ENCODE measurements around the gene QKI.

The QKI gene

DNA sequence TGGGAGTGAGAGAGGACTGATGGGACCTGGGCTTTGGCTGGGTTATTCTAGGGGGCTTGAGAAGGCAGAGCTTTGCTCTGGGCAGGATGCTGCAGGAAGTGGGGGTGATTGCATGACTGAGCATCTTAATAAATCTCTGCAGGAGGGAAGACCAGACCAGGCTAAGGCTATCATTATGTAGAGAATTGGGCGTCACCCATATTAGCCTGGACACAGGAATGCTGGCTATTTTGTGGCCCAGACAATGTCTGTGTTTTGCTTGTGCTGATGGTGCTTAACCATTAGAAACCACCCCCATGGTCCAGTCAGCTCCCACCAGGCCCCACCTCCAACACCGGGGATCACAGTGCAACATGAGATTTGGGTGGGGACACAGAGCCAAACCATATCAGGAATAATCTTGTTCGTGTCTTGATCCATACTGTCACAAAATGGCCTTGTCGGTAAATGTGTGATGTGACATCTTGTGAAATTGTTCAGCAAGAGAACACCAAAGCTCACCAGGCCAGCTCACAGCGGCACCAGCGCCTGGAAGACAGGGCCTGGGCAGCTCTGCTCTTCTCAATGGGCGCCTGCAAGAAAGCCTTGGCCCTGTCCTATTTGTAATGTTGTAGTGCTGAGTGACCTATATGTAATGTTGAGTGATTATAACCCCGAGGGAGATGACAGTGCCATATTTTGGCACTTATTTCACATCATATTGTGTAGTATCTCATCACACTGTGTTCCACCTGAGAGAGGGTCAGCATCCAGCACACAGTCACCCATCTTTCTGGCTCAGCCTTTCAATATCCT is 211.8 kb downstream of the QKI start:
- no peak for DNase-seq

DNA sequence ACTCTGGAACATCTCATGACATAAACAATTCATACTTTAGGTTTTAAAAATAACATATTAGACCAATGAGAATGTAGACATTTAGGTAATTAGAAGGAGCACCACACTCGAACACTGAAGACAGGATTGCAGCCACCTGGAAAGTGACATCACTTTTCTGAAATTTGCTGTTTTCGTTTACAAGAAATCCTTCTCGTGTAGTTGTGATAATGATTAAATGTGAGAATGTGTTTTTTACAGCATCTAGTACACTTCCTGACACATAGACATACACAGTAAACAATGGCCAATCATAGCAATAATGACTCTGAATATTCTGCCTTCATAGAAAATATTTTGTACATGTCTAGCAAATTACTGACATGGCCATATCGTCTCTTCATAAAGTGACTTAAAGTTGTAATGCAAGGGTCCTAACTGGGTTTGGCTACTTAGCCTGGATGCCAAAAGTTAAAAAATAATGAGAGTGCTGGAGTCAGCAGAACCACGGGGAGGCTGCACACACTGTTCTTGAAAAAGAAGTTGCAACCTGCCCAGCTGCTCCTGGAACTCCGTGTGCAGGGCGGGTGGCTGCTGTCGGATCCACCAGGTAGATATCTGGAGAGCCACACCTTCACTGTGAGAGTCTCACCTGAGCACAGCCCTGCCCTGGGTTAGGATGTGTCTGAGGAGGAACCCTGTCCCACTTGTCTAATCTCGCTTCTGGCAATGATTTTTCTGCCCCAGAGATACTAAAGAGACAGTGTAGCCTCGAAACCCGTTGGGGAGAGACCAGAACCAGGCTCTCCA is 212.9 kb downstream of the QKI start:
- DNase-seq = no peak

Measured in CD4-positive, alpha-beta T cell treated with Interleukin-17A for 4 hours (primary cell).